K562 (cell line): ENCODE measurements around the gene HNRNPF. TPM values are rescaled to one million over a fixed set of nuclear protein-coding genes. Genes with fewer than 3 reads are reported as not detected.

Experiments used
- CCNT2 ChIP-seq: IDR thresholded peaks from 2 replicates; pipeline ENCODE4 v1.6.1; 2011; ENCODE audit warnings: borderline replicate concordance, low read depth, mild to moderate bottlenecking, moderate library complexity, mixed read lengths, low read length; ENCODE audit not compliant: insufficient read length; ENCODE audit errors: extremely low read depth
- CHD2 ChIP-seq: IDR thresholded peaks from 2 replicates; pipeline ENCODE4 v1.6.1; 2011; ENCODE audit warnings: low read depth, low read length
- CREB1 ChIP-seq, 2 experiments: sonication (generic) in 1 of 2; formaldehyde crosslinking in 1 of 2; IDR thresholded peaks; 2 replicates each; pipeline versions ENCODE4 v1.6.1 to v1.8.0; 2012 to 2022; ENCODE audit warnings: inconsistent platforms in 1 of 2, mild to moderate bottlenecking in 1 of 2, missing genetic modification reagents in 1 of 2, moderate library complexity in 1 of 2
- HNRNPLL ChIP-seq: fragments of 200-400 bp; formaldehyde crosslinking; IDR thresholded peaks from 2 replicates; pipeline ENCODE4 v1.6.1; 2017; ENCODE audit warnings: low read length, low read depth, mild to moderate bottlenecking; ENCODE audit not compliant: poor library complexity, severe bottlenecking
- NCOA1 ChIP-seq: fragments of 450-650 bp; IDR thresholded peaks from 2 replicates; pipeline ENCODE4 v1.6.1; 2016; ENCODE audit warnings: low read depth
- NRF1 ChIP-seq, 2 experiments: fragments of 450-650 bp; IDR thresholded peaks in 1 of 2; conservative IDR thresholded peaks in 1 of 2; 2 replicates each; pipeline ENCODE4 v1.6.1; 2014; ENCODE audit warnings: mild to moderate bottlenecking in 2 of 2
- RAD21 ChIP-seq, 2 experiments: fragments of 250-450 bp in 1 of 2; fragments of 450-650 bp in 1 of 2; sonication (Bioruptor Pico) in 1 of 2; formaldehyde crosslinking in 1 of 2; IDR thresholded peaks in 1 of 2; conservative IDR thresholded peaks in 1 of 2; 2 replicates each; pipeline versions ENCODE4 v1.4.0 to v1.8.0; 2020 to 2022; ENCODE audit warnings: mild to moderate bottlenecking in 2 of 2, moderate library complexity in 1 of 2
- RBBP5 ChIP-seq: fragments of 200-600 bp; sonication (generic); IDR thresholded peaks from 2 replicates; pipeline ENCODE4 v1.6.1; 2012; ENCODE audit warnings: borderline replicate concordance, mild to moderate bottlenecking, low read length, control low read depth, inconsistent platforms; ENCODE audit not compliant: insufficient read depth, poor library complexity, severe bottlenecking
- ZKSCAN1 ChIP-seq: fragments of 150-350 bp; IDR thresholded peaks from 2 replicates; pipeline ENCODE4 v1.6.1; 2016; ENCODE audit warnings: low read depth, low read length
- ZNF134 ChIP-seq: fragments of 250-450 bp; sonication (Bioruptor Pico); conservative IDR thresholded peaks from 2 replicates; pipeline ENCODE4 v1.4.0; 2020
- polyA plus RNA-seq, 8 experiments: library from polyadenylated mRNA; depleted of rRNA in 4 of 8; stranded (reverse) in 5 of 8; unstranded in 3 of 8; fragments of >200 nt; fragmentation: Nextera tagmentation in 2 of 8; fragmentation: Illumina TruSeq in 1 of 8; extraction: Ambion mirVana in 2 of 8; extraction: Trizol in 1 of 8; gene quantifications; 2 replicates each; pipeline versions ENCODE4 v1.2.1 to v1.2.3, GENCODE V29; 2011 to 2014; ENCODE audit warnings: inconsistent platforms in 1 of 8, missing spikeins in 1 of 8
- total RNA-seq, 7 experiments: library from RNA; depleted of rRNA in 6 of 7; stranded (reverse); fragments of >200 nt in 6 of 7; fragmentation: Illumina TruSeq in 2 of 7; extraction: Trizol in 2 of 7; gene quantifications; 2 replicates each; pipeline versions ENCODE4 v1.2.1 to v1.2.3, GENCODE V29; 2011 to 2021; ENCODE audit warnings: low replicate concordance in 1 of 7
- TF ChIP-seq, protein P1 (sequence below): conservative IDR thresholded peaks from 2 replicates; pipeline ENCODE4 v1.6.1; 2011; ENCODE audit warnings: low read depth, mild to moderate bottlenecking, low read length; ENCODE audit not compliant: control insufficient read depth
- TF ChIP-seq, protein P2 (sequence below): fragments of 200-800 bp; sonication (Bioruptor generic); IDR thresholded peaks from 2 replicates; pipeline ENCODE4 v1.6.1; 2017; ENCODE audit warnings: missing genetic modification characterization, missing compliant biosample characterization
- TF ChIP-seq, protein P3 (sequence below): sonication (generic); formaldehyde crosslinking; IDR thresholded peaks from 2 replicates; pipeline ENCODE4 v1.8.0; 2022; ENCODE audit warnings: mild to moderate bottlenecking, low read depth, missing genetic modification reagents
- TF ChIP-seq, protein P4 (sequence below): sonication (generic); formaldehyde crosslinking; IDR thresholded peaks from 2 replicates; pipeline ENCODE4 v1.8.0; 2022; ENCODE audit warnings: missing genetic modification reagents, mild to moderate bottlenecking, moderate library complexity, borderline replicate concordance
- TF ChIP-seq, protein P5 (sequence below): fragments of 450-650 bp; formaldehyde crosslinking; IDR thresholded peaks from 2 replicates; pipeline ENCODE4 v1.4.0; 2020; ENCODE audit warnings: mild to moderate bottlenecking, moderate library complexity
- TF ChIP-seq, protein P6 (sequence below): fragments of 450-650 bp; formaldehyde crosslinking; IDR thresholded peaks from 2 replicates; pipeline ENCODE4 v1.4.0; 2022; ENCODE audit warnings: missing genetic modification characterization

Gene HNRNPF
- total and polyA plus RNA-seq, 9 of the 15 experiments (the other 6 are each of a cell fraction or from before 2014, with no cell fraction given) = 192 to 489 (median 416) TPM

DNA sequence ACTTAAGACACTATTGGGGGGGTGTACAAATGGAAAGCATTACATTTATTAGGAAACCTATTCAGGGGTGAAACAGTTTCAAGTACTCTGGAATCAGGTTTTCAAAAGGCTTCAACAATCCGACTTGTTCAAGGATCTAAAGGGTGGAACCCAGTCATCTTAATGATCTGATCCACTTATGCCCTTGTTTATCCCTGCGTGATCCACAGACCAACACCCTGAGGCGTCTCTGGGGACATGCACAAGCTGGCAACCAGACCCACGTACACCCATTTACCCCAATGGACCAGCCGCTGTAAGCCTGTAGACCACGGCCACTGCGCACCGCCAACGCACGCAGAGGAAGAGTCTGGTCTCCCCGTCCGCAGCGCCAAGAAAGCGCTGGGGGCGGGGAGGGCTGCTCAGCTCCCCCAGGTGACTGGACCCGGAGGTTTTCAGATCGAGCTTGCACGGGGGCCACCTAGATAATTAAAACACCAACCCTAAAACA, 13.4 kb downstream of the HNRNPF start (continued):
- TF ChIP-seq, protein P1, sequence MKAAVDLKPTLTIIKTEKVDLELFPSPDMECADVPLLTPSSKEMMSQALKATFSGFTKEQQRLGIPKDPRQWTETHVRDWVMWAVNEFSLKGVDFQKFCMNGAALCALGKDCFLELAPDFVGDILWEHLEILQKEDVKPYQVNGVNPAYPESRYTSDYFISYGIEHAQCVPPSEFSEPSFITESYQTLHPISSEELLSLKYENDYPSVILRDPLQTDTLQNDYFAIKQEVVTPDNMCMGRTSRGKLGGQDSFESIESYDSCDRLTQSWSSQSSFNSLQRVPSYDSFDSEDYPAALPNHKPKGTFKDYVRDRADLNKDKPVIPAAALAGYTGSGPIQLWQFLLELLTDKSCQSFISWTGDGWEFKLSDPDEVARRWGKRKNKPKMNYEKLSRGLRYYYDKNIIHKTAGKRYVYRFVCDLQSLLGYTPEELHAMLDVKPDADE = 0 out of 2 replicates have a peak, but pooled peaks have one; percentile 3
- TF ChIP-seq CHD2 = 0 out of 2 replicates have a peak, but pooled peaks have one; percentile 2
- TF ChIP-seq, protein P2, sequence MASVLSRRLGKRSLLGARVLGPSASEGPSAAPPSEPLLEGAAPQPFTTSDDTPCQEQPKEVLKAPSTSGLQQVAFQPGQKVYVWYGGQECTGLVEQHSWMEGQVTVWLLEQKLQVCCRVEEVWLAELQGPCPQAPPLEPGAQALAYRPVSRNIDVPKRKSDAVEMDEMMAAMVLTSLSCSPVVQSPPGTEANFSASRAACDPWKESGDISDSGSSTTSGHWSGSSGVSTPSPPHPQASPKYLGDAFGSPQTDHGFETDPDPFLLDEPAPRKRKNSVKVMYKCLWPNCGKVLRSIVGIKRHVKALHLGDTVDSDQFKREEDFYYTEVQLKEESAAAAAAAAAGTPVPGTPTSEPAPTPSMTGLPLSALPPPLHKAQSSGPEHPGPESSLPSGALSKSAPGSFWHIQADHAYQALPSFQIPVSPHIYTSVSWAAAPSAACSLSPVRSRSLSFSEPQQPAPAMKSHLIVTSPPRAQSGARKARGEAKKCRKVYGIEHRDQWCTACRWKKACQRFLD (CRISPR knock-in tag) = peak; percentile 57; the same call in 1 of the 2 replicates
- TF ChIP-seq, protein P3, sequence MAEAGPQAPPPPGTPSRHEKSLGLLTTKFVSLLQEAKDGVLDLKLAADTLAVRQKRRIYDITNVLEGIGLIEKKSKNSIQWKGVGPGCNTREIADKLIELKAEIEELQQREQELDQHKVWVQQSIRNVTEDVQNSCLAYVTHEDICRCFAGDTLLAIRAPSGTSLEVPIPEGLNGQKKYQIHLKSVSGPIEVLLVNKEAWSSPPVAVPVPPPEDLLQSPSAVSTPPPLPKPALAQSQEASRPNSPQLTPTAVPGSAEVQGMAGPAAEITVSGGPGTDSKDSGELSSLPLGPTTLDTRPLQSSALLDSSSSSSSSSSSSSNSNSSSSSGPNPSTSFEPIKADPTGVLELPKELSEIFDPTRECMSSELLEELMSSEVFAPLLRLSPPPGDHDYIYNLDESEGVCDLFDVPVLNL (CRISPR knock-in tag) = no peak
- TF ChIP-seq CCNT2 = peak; percentile 13
- 0 out of 4 replicates have a peak, but pooled peaks of 1 of the 2 experiments have one; percentile 20 for TF ChIP-seq RAD21 (CRISPR knock-in tag; conservative IDR thresholded peaks at IDR 0.05 in 1 of 2, IDR thresholded peaks at IDR 0.05 in 1 of 2)
- TF ChIP-seq NCOA1 = no peak
- peak; percentile 55 for TF ChIP-seq RBBP5
- TF ChIP-seq, protein P4, sequence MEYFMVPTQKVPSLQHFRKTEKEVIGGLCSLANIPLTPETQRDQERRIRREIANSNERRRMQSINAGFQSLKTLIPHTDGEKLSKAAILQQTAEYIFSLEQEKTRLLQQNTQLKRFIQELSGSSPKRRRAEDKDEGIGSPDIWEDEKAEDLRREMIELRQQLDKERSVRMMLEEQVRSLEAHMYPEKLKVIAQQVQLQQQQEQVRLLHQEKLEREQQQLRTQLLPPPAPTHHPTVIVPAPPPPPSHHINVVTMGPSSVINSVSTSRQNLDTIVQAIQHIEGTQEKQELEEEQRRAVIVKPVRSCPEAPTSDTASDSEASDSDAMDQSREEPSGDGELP (CRISPR knock-in tag) = 0 out of 2 replicates have a peak, but pooled peaks have one; percentile 6
- TF ChIP-seq, protein P5, sequence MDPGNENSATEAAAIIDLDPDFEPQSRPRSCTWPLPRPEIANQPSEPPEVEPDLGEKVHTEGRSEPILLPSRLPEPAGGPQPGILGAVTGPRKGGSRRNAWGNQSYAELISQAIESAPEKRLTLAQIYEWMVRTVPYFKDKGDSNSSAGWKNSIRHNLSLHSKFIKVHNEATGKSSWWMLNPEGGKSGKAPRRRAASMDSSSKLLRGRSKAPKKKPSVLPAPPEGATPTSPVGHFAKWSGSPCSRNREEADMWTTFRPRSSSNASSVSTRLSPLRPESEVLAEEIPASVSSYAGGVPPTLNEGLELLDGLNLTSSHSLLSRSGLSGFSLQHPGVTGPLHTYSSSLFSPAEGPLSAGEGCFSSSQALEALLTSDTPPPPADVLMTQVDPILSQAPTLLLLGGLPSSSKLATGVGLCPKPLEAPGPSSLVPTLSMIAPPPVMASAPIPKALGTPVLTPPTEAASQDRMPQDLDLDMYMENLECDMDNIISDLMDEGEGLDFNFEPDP = 0 out of 2 replicates have a peak, but pooled peaks have one; percentile 48
- peak; percentile 3; the same call in 1 of the 2 replicates for TF ChIP-seq CREB1 (IDR thresholded peaks at IDR 0.05)
- no peak for TF ChIP-seq CREB1 (CRISPR knock-in tag; IDR thresholded peaks at IDR 0.05)
- peak; percentile 68 to 75 for TF ChIP-seq NRF1 (conservative IDR thresholded peaks at IDR 0.05 in 1 of 2, IDR thresholded peaks at IDR 0.05 in 1 of 2)
- peak; percentile 93 for TF ChIP-seq HNRNPLL
- peak; percentile 45; the same call in 1 of the 2 replicates for TF ChIP-seq ZKSCAN1
- TF ChIP-seq ZNF134 (CRISPR knock-in tag) = no peak
- TF ChIP-seq, protein P6, sequence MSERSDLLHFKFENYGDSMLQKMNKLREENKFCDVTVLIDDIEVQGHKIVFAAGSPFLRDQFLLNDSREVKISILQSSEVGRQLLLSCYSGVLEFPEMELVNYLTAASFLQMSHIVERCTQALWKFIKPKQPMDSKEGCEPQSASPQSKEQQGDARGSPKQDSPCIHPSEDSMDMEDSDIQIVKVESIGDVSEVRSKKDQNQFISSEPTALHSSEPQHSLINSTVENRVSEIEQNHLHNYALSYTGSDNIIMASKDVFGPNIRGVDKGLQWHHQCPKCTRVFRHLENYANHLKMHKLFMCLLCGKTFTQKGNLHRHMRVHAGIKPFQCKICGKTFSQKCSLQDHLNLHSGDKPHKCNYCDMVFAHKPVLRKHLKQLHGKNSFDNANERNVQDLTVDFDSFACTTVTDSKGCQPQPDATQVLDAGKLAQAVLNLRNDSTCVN (CRISPR knock-in tag) = peak; percentile 72; the same call in 1 of the 2 replicates
